ENCODE measurements around the gene SUPT6H.
A peak's percentile ranks its signal among the peaks of the same experiment; 100 is the strongest.

Gene SUPT6H

DNA sequence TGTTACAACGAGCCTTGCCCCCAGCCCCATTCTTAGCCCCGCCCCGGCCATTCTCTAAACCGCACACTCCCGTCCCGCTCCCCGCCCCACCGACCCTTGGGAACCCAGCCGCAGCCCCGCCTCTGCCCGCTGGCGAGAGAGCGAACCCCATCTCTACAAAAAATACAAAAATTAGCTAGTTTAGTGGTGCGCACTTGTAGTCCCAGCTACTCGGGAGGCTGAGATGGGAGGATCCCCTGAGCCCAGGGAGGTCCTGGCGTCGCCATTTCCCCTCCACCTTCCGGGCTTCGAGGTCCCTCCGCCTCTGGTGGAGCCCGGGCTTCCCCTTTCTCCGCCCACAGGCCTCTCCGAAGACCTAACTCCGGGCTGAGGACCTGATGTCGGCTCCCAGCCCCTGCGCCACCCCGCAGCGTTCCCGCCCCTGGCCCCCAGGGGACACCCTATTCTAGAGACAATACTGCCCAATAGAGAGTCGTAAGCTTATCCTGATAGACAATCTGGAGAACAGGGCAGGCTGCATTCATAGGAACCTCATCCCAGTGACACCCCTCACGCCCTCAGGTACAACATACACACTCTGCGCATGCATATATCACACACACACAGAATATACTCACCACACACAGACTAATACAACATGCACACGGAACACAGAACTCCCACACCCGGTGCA lies 50.2 kb downstream of the SUPT6H start:
- peak overlapping the region; percentile 29 for H2BK12ac ChIP-seq (ENCODE audit: low read length)
- peak overlapping the region; percentile 64 for H3K4ac ChIP-seq (ENCODE audit: low read depth, low read length)
- WGBS (ENCODE audit: extremely low coverage, insufficient coverage, insufficient read length) = no CpG with 5 or more reads among the region's 34 CpGs
- peak overlapping the region; percentile 90 for H2BK5ac ChIP-seq (ENCODE audit: low read depth, low read length, poor library complexity)
- peak overlapping the region; percentile 94 for H4K12ac ChIP-seq (ENCODE audit: low read depth, low read length)
- H3K36me3 ChIP-seq (ENCODE audit: control insufficient read depth in 1 of 2, insufficient read depth in 2 of 2, low read length in 2 of 2) = peaks cover 26 to 31% of the 10 kb centered on the region in 2 experiments
- H3K14ac ChIP-seq (ENCODE audit: low read length) = peak overlapping the region; percentile 94
- peak overlapping the region; percentile 55 for H3K4me3 ChIP-seq (ENCODE audit: low read depth, low read length)
- peaks cover 18 to 22% of the 10 kb centered on the region in 2 experiments for H3K4me1 ChIP-seq (ENCODE audit: control insufficient read depth in 1 of 2, insufficient read depth in 2 of 2, low read length in 2 of 2)
- no peak overlapping the region for H3K23ac ChIP-seq (ENCODE audit: low read length)
- H3K27ac ChIP-seq (ENCODE audit: low read depth, low read length) = peak overlapping the region; percentile 85
- peaks cover 21% of the 10 kb centered on the region for H3K79me1 ChIP-seq (ENCODE audit: low read length)
- peak overlapping the region; percentile 57 for H2AFZ ChIP-seq (ENCODE audit: insufficient read depth, low read length, poor library complexity)
- peak overlapping the region; percentile 99 for H4K91ac ChIP-seq (ENCODE audit: low read depth, low read length)
- peak overlapping the region; percentile 88 for H3K18ac ChIP-seq (ENCODE audit: low read length)
- DNase-seq = peak; percentile 18 to 46
- peak overlapping the region; percentile 84 for H3K9ac ChIP-seq (ENCODE audit: low read length)
- H3K27me3 ChIP-seq (ENCODE audit: insufficient read depth, low read length) = no peaks in the 10 kb centered on the region
- H3K79me2 ChIP-seq (ENCODE audit: control insufficient read depth, insufficient read depth, low read length, poor library complexity) = peaks cover 16% of the 10 kb centered on the region
- peaks cover 5% of the 10 kb centered on the region for H3K9me3 ChIP-seq (ENCODE audit: insufficient read depth, low read depth, low read length)
- peak overlapping the region; percentile 61 for H2BK120ac ChIP-seq (ENCODE audit: insufficient read depth, low read length, poor library complexity)
- H4K8ac ChIP-seq (ENCODE audit: low read depth, low read length) = peak overlapping the region; percentile 98
- H3K4me2 ChIP-seq (ENCODE audit: low read length) = peak overlapping the region; percentile 78
- H2AK5ac ChIP-seq (ENCODE audit: low read length) = peak overlapping the region; percentile 76

DNA sequence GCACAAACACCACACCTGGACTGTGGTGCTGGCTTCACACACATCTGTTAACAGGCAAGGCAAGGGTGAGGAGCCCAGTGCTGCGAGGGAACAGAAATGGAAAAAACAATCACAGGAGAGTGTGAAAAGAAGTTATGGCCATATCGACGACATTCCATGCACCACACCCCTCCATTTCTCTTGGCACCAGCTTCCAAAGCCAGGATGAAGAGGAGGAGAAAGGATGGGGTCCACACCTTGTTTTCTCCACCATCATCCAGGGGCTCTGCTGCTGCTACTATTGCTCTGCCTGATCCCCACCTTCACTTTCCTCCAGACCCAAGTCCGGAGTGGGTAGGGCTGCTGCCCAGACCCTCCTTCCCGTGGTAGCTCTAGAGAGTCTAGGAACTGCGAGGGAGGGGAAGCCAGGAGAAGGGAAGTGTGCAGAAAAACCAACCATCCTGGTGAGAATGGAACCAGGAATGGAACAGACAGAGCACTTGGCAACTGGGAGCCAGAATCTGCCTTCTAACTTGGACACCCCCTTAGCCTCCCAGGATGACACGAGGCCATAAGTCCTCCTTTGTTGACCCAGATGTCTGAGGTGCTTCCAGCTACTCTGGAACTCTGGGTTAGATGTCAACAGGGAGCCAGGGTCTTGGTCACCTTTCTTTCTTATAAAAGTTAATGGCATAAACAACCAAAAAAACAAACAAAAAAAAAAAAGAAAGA lies 50.9 kb downstream of the SUPT6H start:
- Histone ChIP-seq H3K27me3 (ENCODE audit: insufficient read depth, low read length) (no peaks in the 10 kb centered on the region), H3K4me3 (ENCODE audit: low read depth, low read length) (no peak overlapping the region), H2BK12ac (ENCODE audit: low read length) (peak overlapping the region; percentile 29), H4K91ac (ENCODE audit: low read depth, low read length) (peak overlapping the region; percentile 99), H3K9ac (ENCODE audit: low read length) (peak overlapping the region; percentile 10), H4K12ac (ENCODE audit: low read depth, low read length) (no peak overlapping the region), H3K79me2 (ENCODE audit: control insufficient read depth, insufficient read depth, low read length, poor library complexity) (peaks cover 20% of the 10 kb centered on the region), H3K79me1 (ENCODE audit: low read length) (peaks cover 26% of the 10 kb centered on the region), H3K14ac (ENCODE audit: low read length) (peak overlapping the region; percentile 94), H2AK5ac (ENCODE audit: low read length) (peak overlapping the region; percentile 76), H3K9me3 (ENCODE audit: insufficient read depth, low read depth, low read length) (peaks cover 5% of the 10 kb centered on the region), H3K23ac (ENCODE audit: low read length) (no peak overlapping the region), H2BK5ac (ENCODE audit: low read depth, low read length, poor library complexity) (no peak overlapping the region), H3K4me1 (ENCODE audit: control insufficient read depth in 1 of 2, insufficient read depth in 2 of 2, low read length in 2 of 2) (peaks cover 18 to 22% of the 10 kb centered on the region in 2 experiments), H3K4ac (ENCODE audit: low read depth, low read length) (no peak overlapping the region), H4K8ac (ENCODE audit: low read depth, low read length) (no peak overlapping the region), H2AFZ (ENCODE audit: insufficient read depth, low read length, poor library complexity) (no peak overlapping the region), H3K36me3 (ENCODE audit: control insufficient read depth in 1 of 2, insufficient read depth in 2 of 2, low read length in 2 of 2) (peaks cover 26 to 31% of the 10 kb centered on the region in 2 experiments), H3K18ac (ENCODE audit: low read length) (no peak overlapping the region), H3K4me2 (ENCODE audit: low read length) (peak overlapping the region; percentile 78), H3K27ac (ENCODE audit: low read depth, low read length) (peak overlapping the region; percentile 85), H2BK120ac (ENCODE audit: insufficient read depth, low read length, poor library complexity) (no peak overlapping the region)
- WGBS (ENCODE audit: extremely low coverage, insufficient coverage, insufficient read length) = no CpG with 5 or more reads among the region's 7 CpGs
- no peak for DNase-seq

DNA sequence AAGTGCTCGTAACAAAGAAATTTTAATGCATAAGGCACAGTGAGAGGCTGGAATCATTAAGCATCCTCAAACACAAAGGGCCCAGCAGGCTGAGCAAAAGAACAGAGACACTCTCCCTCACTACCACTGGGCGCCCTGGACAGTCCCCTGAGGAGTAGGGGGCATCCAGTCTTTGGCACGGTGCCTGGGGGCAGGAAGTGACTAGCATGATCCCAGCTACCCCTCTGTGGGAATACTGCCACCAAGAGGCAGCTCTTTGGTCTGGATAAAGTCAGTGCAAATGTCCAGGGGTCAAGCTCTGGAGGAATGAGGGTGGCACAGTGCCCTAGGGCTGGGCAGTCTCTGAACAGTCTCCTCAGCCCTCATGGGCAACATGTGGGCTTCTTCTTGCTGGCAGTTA lies 52.3 kb downstream of the SUPT6H start:
- Histone ChIP-seq H3K27ac (ENCODE audit: low read depth, low read length) (no peak overlapping the region), H3K18ac (ENCODE audit: low read length) (no peak overlapping the region), H3K36me3 (ENCODE audit: control insufficient read depth in 1 of 2, insufficient read depth in 2 of 2, low read length in 2 of 2) (peaks cover 26 to 31% of the 10 kb centered on the region in 2 experiments), H3K4me1 (ENCODE audit: control insufficient read depth in 1 of 2, insufficient read depth in 2 of 2, low read length in 2 of 2) (peaks cover 18 to 31% of the 10 kb centered on the region in 2 experiments), H2AFZ (ENCODE audit: insufficient read depth, low read length, poor library complexity) (no peak overlapping the region), H3K4ac (ENCODE audit: low read depth, low read length) (no peak overlapping the region), H3K4me2 (ENCODE audit: low read length) (no peak overlapping the region), H3K9ac (ENCODE audit: low read length) (no peak overlapping the region), H4K12ac (ENCODE audit: low read depth, low read length) (no peak overlapping the region), H2AK5ac (ENCODE audit: low read length) (no peak overlapping the region), H3K9me3 (ENCODE audit: insufficient read depth, low read depth, low read length) (peaks cover 5% of the 10 kb centered on the region), H3K27me3 (ENCODE audit: insufficient read depth, low read length) (no peaks in the 10 kb centered on the region), H2BK120ac (ENCODE audit: insufficient read depth, low read length, poor library complexity) (no peak overlapping the region), H3K23ac (ENCODE audit: low read length) (no peak overlapping the region), H3K4me3 (ENCODE audit: low read depth, low read length) (peak overlapping the region; percentile 20), H4K8ac (ENCODE audit: low read depth, low read length) (no peak overlapping the region), H3K14ac (ENCODE audit: low read length) (no peak overlapping the region), H3K79me2 (ENCODE audit: control insufficient read depth, insufficient read depth, low read length, poor library complexity) (peaks cover 24% of the 10 kb centered on the region), H2BK12ac (ENCODE audit: low read length) (no peak overlapping the region), H2BK5ac (ENCODE audit: low read depth, low read length, poor library complexity) (no peak overlapping the region), H3K79me1 (ENCODE audit: low read length) (peaks cover 38% of the 10 kb centered on the region), H4K91ac (ENCODE audit: low read depth, low read length) (no peak overlapping the region)
- DNase-seq = no peak
- WGBS (ENCODE audit: extremely low coverage, insufficient coverage, insufficient read length) = no CpG with 5 or more reads among the region's 3 CpGs

DNA sequence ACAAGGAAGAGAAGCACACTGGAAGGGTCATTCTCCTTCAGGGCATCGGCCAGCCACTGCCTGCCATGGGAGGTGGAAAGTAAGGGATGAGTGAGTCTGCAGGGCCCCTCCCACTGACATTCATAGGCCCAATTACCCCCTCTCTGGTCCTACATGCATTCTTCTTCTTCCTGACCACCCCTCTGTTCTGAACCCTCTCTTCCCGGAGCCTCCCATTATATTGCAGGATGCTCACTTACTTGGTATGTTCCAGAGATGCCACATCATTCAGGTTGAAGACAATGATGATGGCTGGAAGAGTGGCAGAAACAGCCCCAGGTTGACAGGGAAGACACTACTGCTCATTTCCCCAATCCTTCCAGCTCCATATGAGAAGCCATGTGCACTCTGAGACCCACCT lies 53.2 kb downstream of the SUPT6H start:
- no peak overlapping the region for H2AK5ac ChIP-seq (ENCODE audit: low read length)
- H3K4me3 ChIP-seq (ENCODE audit: low read depth, low read length) = no peak overlapping the region
- H2BK120ac ChIP-seq (ENCODE audit: insufficient read depth, low read length, poor library complexity) = no peak overlapping the region
- no peak overlapping the region for H3K9ac ChIP-seq (ENCODE audit: low read length)
- H3K79me2 ChIP-seq (ENCODE audit: control insufficient read depth, insufficient read depth, low read length, poor library complexity) = peaks cover 28% of the 10 kb centered on the region
- H3K27ac ChIP-seq (ENCODE audit: low read depth, low read length) = no peak overlapping the region
- H3K4me1 ChIP-seq (ENCODE audit: control insufficient read depth in 1 of 2, insufficient read depth in 2 of 2, low read length in 2 of 2) = peaks cover 14 to 29% of the 10 kb centered on the region in 2 experiments
- H2BK5ac ChIP-seq (ENCODE audit: low read depth, low read length, poor library complexity) = no peak overlapping the region
- H4K12ac ChIP-seq (ENCODE audit: low read depth, low read length) = no peak overlapping the region
- no peak overlapping the region for H3K23ac ChIP-seq (ENCODE audit: low read length)
- no peak overlapping the region for H3K18ac ChIP-seq (ENCODE audit: low read length)
- DNase-seq = no peak
- H3K4ac ChIP-seq (ENCODE audit: low read depth, low read length) = no peak overlapping the region
- no peak overlapping the region for H4K8ac ChIP-seq (ENCODE audit: low read depth, low read length)
- no peak overlapping the region for H2AFZ ChIP-seq (ENCODE audit: insufficient read depth, low read length, poor library complexity)
- peak overlapping the region; percentile 47 for H3K4me2 ChIP-seq (ENCODE audit: low read length)
- H3K36me3 ChIP-seq (ENCODE audit: control insufficient read depth in 1 of 2, insufficient read depth in 2 of 2, low read length in 2 of 2) = peaks cover 26 to 31% of the 10 kb centered on the region in 2 experiments
- H2BK12ac ChIP-seq (ENCODE audit: low read length) = no peak overlapping the region
- peaks cover 43% of the 10 kb centered on the region for H3K79me1 ChIP-seq (ENCODE audit: low read length)
- WGBS (ENCODE audit: extremely low coverage, insufficient coverage, insufficient read length) = no CpG with 5 or more reads among the region's 2 CpGs
- H3K9me3 ChIP-seq (ENCODE audit: insufficient read depth, low read depth, low read length) = peaks cover 5% of the 10 kb centered on the region
- H4K91ac ChIP-seq (ENCODE audit: low read depth, low read length) = no peak overlapping the region
- H3K14ac ChIP-seq (ENCODE audit: low read length) = no peak overlapping the region
- H3K27me3 ChIP-seq (ENCODE audit: insufficient read depth, low read length) = no peaks in the 10 kb centered on the region
